Activated naive CD8-positive, alpha-beta T cell treated with anti-CD3 and anti-CD28 coated beads, Interleukin-2, amount 10 ng/mL, durations not matched to agents 7 days and 5 days (primary cell): ENCODE results near the gene HBA1. TPM values are rescaled to one million over a fixed set of nuclear protein-coding genes. Genes with fewer than 3 reads are reported as not detected.
"Not testable (repeated sequence)": the region's sequence is repeated elsewhere in the genome, so short reads cannot be mapped to it uniquely, and the experiment has no call there.

Source experiments
- ATAC-seq: fragments of 150-1000 bp; cut with Tn5 transposase; one replicate; pipeline ENCODE4 v1.10.0; 2021; ENCODE audit warnings: low read depth, moderate library complexity
- POLR2A ChIA-PET: fragments of 350-600 bp; sonication (Branson Sonifier 250); formaldehyde crosslinking; loops from one replicate; lab custom pipeline; 2021; ENCODE audit warnings: antibody characterized with exemption; lab: Charles Lee
- DNase-seq: peaks from one replicate; pipeline ENCODE4 v3.0.0; 2021
- H3K27ac Mint-ChIP-seq: one replicate; pipeline ENCODE4 v1.8.0; 2022; ENCODE audit warnings: mild to moderate bottlenecking, mixed read lengths
- H3K27me3 Mint-ChIP-seq: one replicate; pipeline ENCODE4 v1.8.0; 2022; ENCODE audit warnings: mild to moderate bottlenecking, moderate library complexity, mixed read lengths
- H3K36me3 Mint-ChIP-seq: one replicate; pipeline ENCODE4 v1.8.0; 2021; ENCODE audit warnings: mild to moderate bottlenecking, mixed read lengths
- H3K4me1 Mint-ChIP-seq: one replicate; pipeline ENCODE4 v1.8.0; 2021; ENCODE audit warnings: mixed read lengths
- H3K4me3 Mint-ChIP-seq: one replicate; pipeline ENCODE4 v1.8.0; 2022; ENCODE audit warnings: mild to moderate bottlenecking, moderate library complexity, mixed read lengths
- H3K9me3 Mint-ChIP-seq: one replicate; pipeline ENCODE4 v1.8.0; 2021; ENCODE audit warnings: mixed read lengths
- total RNA-seq, 2 experiments: library from RNA; stranded (reverse); gene quantifications; one replicate each; pipeline ENCODE4 v1.2.3, GENCODE V29; 2021

The HBA1 gene
- total RNA-seq, 2 experiments from 2014 or later, result not detected

DNA sequence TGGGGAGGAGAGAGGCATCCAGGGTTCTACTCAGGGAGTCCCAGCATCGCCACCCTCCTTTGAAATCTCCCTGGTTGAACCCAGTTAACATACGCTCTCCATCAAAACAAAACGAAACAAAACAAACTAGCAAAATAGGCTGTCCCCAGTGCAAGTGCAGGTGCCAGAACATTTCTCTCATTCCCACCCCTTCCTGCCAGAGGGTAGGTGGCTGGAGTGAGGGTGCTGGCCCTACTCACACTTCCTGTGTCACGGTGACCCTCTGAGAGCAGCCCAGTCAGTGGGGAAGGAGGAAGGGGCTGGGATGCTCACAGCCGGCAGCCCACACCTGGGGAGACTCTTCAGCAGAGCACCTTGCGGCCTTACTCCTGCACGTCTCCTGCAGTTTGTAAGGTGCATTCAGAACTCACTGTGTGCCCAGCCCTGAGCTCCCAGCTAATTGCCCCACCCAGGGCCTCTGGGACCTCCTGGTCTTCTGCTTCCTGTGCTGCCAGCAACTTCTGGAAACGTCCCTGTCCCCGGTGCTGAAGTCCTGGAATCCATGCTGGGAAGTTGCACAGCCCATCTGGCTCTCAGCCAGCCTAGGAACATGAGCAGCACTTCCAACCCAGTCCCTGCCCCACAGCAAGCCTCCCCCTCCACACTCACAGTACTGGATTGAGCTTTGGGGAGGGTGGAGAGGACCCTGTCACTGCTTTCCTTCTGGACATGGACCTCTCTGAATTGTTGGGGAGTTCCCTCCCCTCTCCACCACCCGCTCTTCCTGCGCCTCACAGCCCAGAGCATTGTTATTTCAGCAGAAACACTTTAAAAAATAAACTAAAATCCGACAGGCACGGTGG is 2.3 kb upstream of the HBA1 start:
- H3K4me1 Mint-ChIP-seq, H3K27ac Mint-ChIP-seq, H3K36me3 Mint-ChIP-seq, ATAC-seq, H3K9me3 Mint-ChIP-seq, DNase-seq, POLR2A ChIA-PET, H3K4me3 Mint-ChIP-seq: not testable (repeated sequence)
- peaks cover 60% of the 10 kb centered on the region for H3K27me3 Mint-ChIP-seq

GRCh38 chr16:175011-175949 is 1.2 kb upstream of the HBA1 start:
- H3K4me1 Mint-ChIP-seq, result peaks cover 9% of the 10 kb centered on the region
- POLR2A ChIA-PET, result interaction anchor here (0.6 kb wide), 1 partner anchor 50 kb away, joined by 3 read pairs; no protein-coding TSS in a partner anchor
- H3K27ac Mint-ChIP-seq, result no peak overlapping the region
- no peak for DNase-seq
- H3K4me3 Mint-ChIP-seq, result peak overlapping the region; percentile 5
- ATAC-seq, result no peak
- no peaks in the 10 kb centered on the region for H3K9me3 Mint-ChIP-seq
- no peaks in the 10 kb centered on the region for H3K36me3 Mint-ChIP-seq
- peaks cover 66% of the 10 kb centered on the region for H3K27me3 Mint-ChIP-seq

GRCh38 chr16:176006-176405 is 474 bp upstream of the HBA1 start:
- H3K27ac Mint-ChIP-seq, H3K36me3 Mint-ChIP-seq, DNase-seq, H3K4me3 Mint-ChIP-seq, H3K9me3 Mint-ChIP-seq, POLR2A ChIA-PET, H3K4me1 Mint-ChIP-seq: not testable (repeated sequence)
- peaks cover 60% of the 10 kb centered on the region for H3K27me3 Mint-ChIP-seq
- ATAC-seq, result peak; percentile 13

GRCh38 chr16:177394-177822 is 928 bp downstream of the HBA1 start:
- POLR2A ChIA-PET, result no interaction called here
- no peaks in the 10 kb centered on the region for H3K36me3 Mint-ChIP-seq
- DNase-seq (no peak), ATAC-seq (no peak)
- peaks cover 51% of the 10 kb centered on the region for H3K27me3 Mint-ChIP-seq
- H3K4me1 Mint-ChIP-seq, result peaks cover 5% of the 10 kb centered on the region
- no peaks in the 10 kb centered on the region for H3K9me3 Mint-ChIP-seq
- H3K27ac Mint-ChIP-seq, result no peak overlapping the region
- H3K4me3 Mint-ChIP-seq, result no peak overlapping the region

- POLR2A ChIA-PET, result no interaction called here
- peaks cover 51% of the 10 kb centered on the region for H3K27me3 Mint-ChIP-seq
Measured at GRCh38 chr16:177981-178667, 1.6 kb downstream of the HBA1 start.

DNA sequence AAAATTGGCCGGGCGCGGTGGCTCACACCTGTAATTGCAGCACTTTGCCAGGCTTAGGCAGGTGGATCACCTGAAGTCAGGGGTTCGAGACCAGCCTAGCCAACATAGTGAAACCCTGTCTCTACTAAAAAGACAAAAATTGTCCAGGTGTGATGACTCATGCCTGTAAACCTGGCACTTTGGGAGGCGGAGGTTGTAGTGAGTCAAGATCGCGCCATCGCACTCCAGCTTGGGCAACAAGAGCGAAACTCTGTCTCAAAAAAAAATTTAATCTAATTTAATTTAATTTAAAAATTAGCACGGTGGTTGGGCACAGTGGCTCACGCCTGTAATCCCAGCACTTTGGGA is 2.2 kb downstream of the HBA1 start:
- Mint-ChIP-seq H3K27me3 (peaks cover 47% of the 10 kb centered on the region), H3K36me3 (no peaks in the 10 kb centered on the region), H3K27ac (no peak overlapping the region), H3K4me1 (peaks cover 5% of the 10 kb centered on the region), H3K9me3 (no peaks in the 10 kb centered on the region), H3K4me3 (no peak overlapping the region)
- no peak for DNase-seq
- ATAC-seq, result no peak
- POLR2A ChIA-PET, result no interaction called here

More at GRCh38 chr16:177981-178667, 1.6 kb downstream of the HBA1 start:
- no peak overlapping the region for H3K27ac Mint-ChIP-seq
- H3K4me3 Mint-ChIP-seq, result no peak overlapping the region
- H3K36me3 Mint-ChIP-seq, result no peaks in the 10 kb centered on the region
- DNase-seq (no peak), ATAC-seq (no peak)
- H3K4me1 Mint-ChIP-seq, result peaks cover 5% of the 10 kb centered on the region
- H3K9me3 Mint-ChIP-seq, result no peaks in the 10 kb centered on the region

GRCh38 chr16:179211-180092 is 3.0 kb downstream of the HBA1 start:
- Mint-ChIP-seq H3K27me3 (peaks cover 44% of the 10 kb centered on the region), H3K9me3 (no peaks in the 10 kb centered on the region), H3K4me3 (peak overlapping the region; percentile 5), H3K36me3 (no peaks in the 10 kb centered on the region), H3K4me1 (peaks cover 5% of the 10 kb centered on the region), H3K27ac (no peak overlapping the region)
- ATAC-seq (no peak), DNase-seq (no peak)
- POLR2A ChIA-PET, result no interaction called here

DNA sequence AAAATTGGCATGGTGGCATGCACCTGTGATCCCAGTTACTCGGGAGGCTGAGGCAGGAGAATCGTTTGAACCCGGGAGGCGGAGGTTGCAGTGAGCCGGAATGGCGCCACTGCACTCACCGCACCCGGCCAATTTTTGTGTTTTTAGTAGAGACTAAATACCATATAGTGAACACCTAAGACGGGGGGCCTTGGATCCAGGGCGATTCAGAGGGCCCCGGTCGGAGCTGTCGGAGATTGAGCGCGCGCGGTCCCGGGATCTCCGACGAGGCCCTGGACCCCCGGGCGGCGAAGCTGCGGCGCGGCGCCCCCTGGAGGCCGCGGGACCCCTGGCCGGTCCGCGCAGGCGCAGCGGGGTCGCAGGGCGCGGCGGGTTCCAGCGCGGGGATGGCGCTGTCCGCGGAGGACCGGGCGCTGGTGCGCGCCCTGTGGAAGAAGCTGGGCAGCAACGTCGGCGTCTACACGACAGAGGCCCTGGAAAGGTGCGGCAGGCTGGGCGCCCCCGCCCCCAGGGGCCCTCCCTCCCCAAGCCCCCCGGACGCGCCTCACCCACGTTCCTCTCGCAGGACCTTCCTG is 3.7 kb downstream of the HBA1 start, which contains the start of gene HBQ1:
Gene HBQ1 (plus strand): TSS at position 359 of the 575 bp plus-strand sequence. CDS start 28 bp downstream, at position 387.
- POLR2A ChIA-PET, result no interaction called here
- ATAC-seq (peak; percentile 10), DNase-seq (peak; percentile 70)
- Mint-ChIP-seq H3K27ac (no peak within 1 kb of the TSS), H3K27me3 (peaks cover 37% of the 10 kb centered on the region), H3K4me3 (peak within 1 kb of the TSS; percentile 5), H3K9me3 (no peaks in the 10 kb centered on the region), H3K36me3 (no peaks in the 10 kb centered on the region), H3K4me1 (no peaks in the 10 kb centered on the region)

- peaks cover 3% of the 10 kb centered on the region for H3K36me3 Mint-ChIP-seq
- POLR2A ChIA-PET, result interaction anchor here (0.7 kb wide), 1 partner anchor 55 kb away, joined by 4 read pairs; no protein-coding TSS in a partner anchor
- DNase-seq (peak; percentile 92), ATAC-seq (peak; percentile 84)
- H3K27ac Mint-ChIP-seq, result no peak overlapping the region
- peaks cover 30% of the 10 kb centered on the region for H3K27me3 Mint-ChIP-seq
- no peaks in the 10 kb centered on the region for H3K4me1 Mint-ChIP-seq
- H3K4me3 Mint-ChIP-seq, result no peak overlapping the region
- no peaks in the 10 kb centered on the region for H3K9me3 Mint-ChIP-seq
Measured at GRCh38 chr16:180681-181564, 4.4 kb downstream of the HBA1 start.

- no peak for DNase-seq
- POLR2A ChIA-PET, result interaction anchor here (0.5 to 0.7 kb wide), 2 partner anchors 56 to 60 kb away, joined by 4 read pairs; no protein-coding TSS in a partner anchor
- Mint-ChIP-seq H3K27ac (no peak overlapping the region), H3K27me3 (peaks cover 28% of the 10 kb centered on the region), H3K4me1 (no peaks in the 10 kb centered on the region), H3K9me3 (no peaks in the 10 kb centered on the region), H3K4me3 (no peak overlapping the region), H3K36me3 (peaks cover 3% of the 10 kb centered on the region)
- no peak for ATAC-seq
Measured at GRCh38 chr16:181565-182021, 5.1 kb downstream of the HBA1 start.

GRCh38 chr16:183005-183404 is 6.5 kb downstream of the HBA1 start:
- Mint-ChIP-seq H3K4me3 (no peak overlapping the region), H3K36me3 (peaks cover 4% of the 10 kb centered on the region), H3K4me1 (no peaks in the 10 kb centered on the region), H3K27ac (no peak overlapping the region), H3K27me3 (peaks cover 20% of the 10 kb centered on the region), H3K9me3 (no peaks in the 10 kb centered on the region)
- POLR2A ChIA-PET, result interaction anchor here (1.4 kb wide), 1 partner anchor 45 kb away, joined by 3 read pairs; the partner anchor contains the start of gene NPRL3
- DNase-seq (no peak), ATAC-seq (no peak)
